ENCODE data around the gene OR5M8. TPM values are rescaled to one million over a fixed set of nuclear protein-coding genes. Genes with fewer than 3 reads are reported as not detected.

OR5M8 gene
- total RNA-seq, 1 donor from 2014 or later: not detected

Other genes with a start within 250 kb of the OR5M8 start
- gene OR5T3, start 239.1 kb downstream of the OR5M8 start, total RNA-seq: not detected in 2 replicates
- gene OR5T1, start 217.2 kb downstream of the OR5M8 start, total RNA-seq: not detected in 2 replicates
- not detected in 2 replicates for gene OR8H1, start 199.1 kb downstream of the OR5M8 start, total RNA-seq
- gene OR8K3, start 176.2 kb downstream of the OR5M8 start, total RNA-seq: not detected in 2 replicates
- not detected in 2 replicates for gene OR8K1, start 145.3 kb downstream of the OR5M8 start, total RNA-seq
- not detected in 2 replicates for gene OR8J1, start 137.1 kb downstream of the OR5M8 start, total RNA-seq
- not detected in 2 replicates for gene OR8U1, start 115.7 kb downstream of the OR5M8 start, total RNA-seq
- not detected in 2 replicates for gene OR5AL1, start 78.7 kb downstream of the OR5M8 start, total RNA-seq
- gene OR5M3, start 18.0 kb downstream of the OR5M8 start, total RNA-seq: not detected in 2 replicates
- gene OR5M11, start 51.9 kb upstream of the OR5M8 start, total RNA-seq: not detected in 2 replicates
- gene OR5M10, start 86.4 kb upstream of the OR5M8 start, total RNA-seq: not detected in 2 replicates
- gene OR5M1, start 123.5 kb upstream of the OR5M8 start, total RNA-seq: not detected in 2 replicates
- gene OR5AP2, start 151.1 kb upstream of the OR5M8 start, total RNA-seq: not detected in 2 replicates
- not detected in 2 replicates for gene OR5AR1, start 172.3 kb upstream of the OR5M8 start, total RNA-seq
- gene OR9G1, start 207.7 kb upstream of the OR5M8 start, total RNA-seq: not detected in 2 replicates